ENCODE results near the gene REV3L.
A peak's percentile ranks its signal among the peaks of the same experiment; 100 is the strongest.

REV3L gene

GRCh38 chr6:111462770-111463391, 20.1 kb downstream of the REV3L start:
- Histone ChIP-seq H3K36me3 (replicated peaks; ENCODE audit: insufficient read depth, low read length) (no peaks in the 10 kb centered on the region; the same call in 1 of the 2 replicates), H3K27ac (ENCODE audit: low read length) (no peak overlapping the region), H3K9ac (ENCODE audit: low read length) (no peak overlapping the region), H3K79me2 (ENCODE audit: low read length) (peaks cover 65% of the 10 kb centered on the region), H3K9me3 (replicated peaks; ENCODE audit: insufficient read depth, low read length) (no peaks in the 10 kb centered on the region), H3F3A (ENCODE audit: insufficient read depth, low read length) (no peaks in the 10 kb centered on the region), H3K9me2 (replicated peaks; ENCODE audit: insufficient read depth, low read length) (no peaks in the 10 kb centered on the region), H3K4me3 (ENCODE audit: low read length) (no peak overlapping the region), H4K20me1 (ENCODE audit: insufficient read depth, low read length) (no peaks in the 10 kb centered on the region), H3K27me3 (replicated peaks; ENCODE audit: insufficient read depth, low read length) (no peaks in the 10 kb centered on the region), H3K4me2 (ENCODE audit: low read depth, low read length) (no peak overlapping the region), H3K4me1 (ENCODE audit: low read length) (0 out of 2 replicates have a peak, but pooled peaks cover 3% of the 10 kb centered on the region), H2AFZ (ENCODE audit: low read length) (no peak overlapping the region)
- no peak for DNase-seq
- TF ChIP-seq EZH2phosphoT487 (IDR thresholded peaks at IDR 0.05; ENCODE audit: low read length) = no peak
- no peak for TF ChIP-seq EZH2 (optimal IDR thresholded peaks at IDR 0.05; ENCODE audit: low read depth, low read length)
- TF ChIP-seq CTCF (IDR thresholded peaks at IDR 0.05; ENCODE audit: low read length) = no peak

- Histone ChIP-seq H4K20me1 (ENCODE audit: insufficient read depth, low read length) (no peaks in the 10 kb centered on the region), H3K9ac (ENCODE audit: low read length) (no peak overlapping the region), H3K9me3 (replicated peaks; ENCODE audit: insufficient read depth, low read length) (no peaks in the 10 kb centered on the region), H3K9me2 (replicated peaks; ENCODE audit: insufficient read depth, low read length) (no peaks in the 10 kb centered on the region), H3F3A (ENCODE audit: insufficient read depth, low read length) (no peaks in the 10 kb centered on the region), H3K36me3 (replicated peaks; ENCODE audit: insufficient read depth, low read length) (no peaks in the 10 kb centered on the region; the same call in 1 of the 2 replicates), H3K79me2 (ENCODE audit: low read length) (peaks cover 70% of the 10 kb centered on the region), H2AFZ (ENCODE audit: low read length) (no peak overlapping the region), H3K27ac (ENCODE audit: low read length) (no peak overlapping the region), H3K4me2 (ENCODE audit: low read depth, low read length) (peak overlapping the region; percentile 51), H3K4me3 (ENCODE audit: low read length) (no peak overlapping the region), H3K27me3 (replicated peaks; ENCODE audit: insufficient read depth, low read length) (no peaks in the 10 kb centered on the region), H3K4me1 (ENCODE audit: low read length) (0 out of 2 replicates have a peak, but pooled peaks cover 3% of the 10 kb centered on the region)
- TF ChIP-seq EZH2 (optimal IDR thresholded peaks at IDR 0.05; ENCODE audit: low read depth, low read length) (no peak), EZH2phosphoT487 (IDR thresholded peaks at IDR 0.05; ENCODE audit: low read length) (no peak), CTCF (IDR thresholded peaks at IDR 0.05; ENCODE audit: low read length) (no peak)
- peak; percentile 48 for DNase-seq
These were observed 21.2 kb downstream of the REV3L start for GRCh38 chr6:111461860-111462259.

- Histone ChIP-seq H3K4me1 (ENCODE audit: low read length) (0 out of 2 replicates have a peak, but pooled peaks cover 3% of the 10 kb centered on the region), H3K79me2 (ENCODE audit: low read length) (peaks cover 89% of the 10 kb centered on the region), H3K27ac (ENCODE audit: low read length) (no peak overlapping the region), H3F3A (ENCODE audit: insufficient read depth, low read length) (no peaks in the 10 kb centered on the region), H3K4me3 (ENCODE audit: low read length) (no peak overlapping the region), H3K4me2 (ENCODE audit: low read depth, low read length) (no peak overlapping the region), H4K20me1 (ENCODE audit: insufficient read depth, low read length) (no peaks in the 10 kb centered on the region; the same call in 1 of the 2 replicates), H3K9ac (ENCODE audit: low read length) (no peak overlapping the region), H3K9me3 (replicated peaks; ENCODE audit: insufficient read depth, low read length) (no peaks in the 10 kb centered on the region), H3K27me3 (replicated peaks; ENCODE audit: insufficient read depth, low read length) (no peaks in the 10 kb centered on the region), H3K9me2 (replicated peaks; ENCODE audit: insufficient read depth, low read length) (no peaks in the 10 kb centered on the region), H2AFZ (ENCODE audit: low read length) (no peak overlapping the region), H3K36me3 (replicated peaks; ENCODE audit: insufficient read depth, low read length) (no peaks in the 10 kb centered on the region; the same call in 1 of the 2 replicates)
- TF ChIP-seq EZH2 (optimal IDR thresholded peaks at IDR 0.05; ENCODE audit: low read depth, low read length) (no peak), CTCF (IDR thresholded peaks at IDR 0.05; ENCODE audit: low read length) (no peak), EZH2phosphoT487 (IDR thresholded peaks at IDR 0.05; ENCODE audit: low read length) (no peak)
- no peak for DNase-seq
These were observed 24.3 kb downstream of the REV3L start for GRCh38 chr6:111458670-111459232.

Data from MM.1S (cell line).